IPS-20b (cell line): Measurements from ENCODE around the gene VPS18.
A peak's percentile ranks its signal among the peaks of the same experiment; 100 is the strongest.

Experiments used
- H3K27ac ChIP-seq: one replicate; pipeline ENCODE4 v1.5.1; 2013; ENCODE audit warnings: low read length
- H3K27me3 ChIP-seq: 2 replicates; pipeline ENCODE4 v1.6.1; 2013; ENCODE audit warnings: mild to moderate bottlenecking, low read length, inconsistent platforms; ENCODE audit not compliant: insufficient read depth
- H3K36me3 ChIP-seq: 2 replicates; pipeline ENCODE4 v1.6.1; 2013; ENCODE audit warnings: low read depth, mild to moderate bottlenecking, inconsistent platforms, low read length, moderate library complexity; ENCODE audit not compliant: insufficient read depth
- H3K4me1 ChIP-seq: 2 replicates; pipeline ENCODE4 v1.6.1; 2013; ENCODE audit warnings: mild to moderate bottlenecking, control low read depth, inconsistent platforms, low read length, moderate library complexity; ENCODE audit not compliant: insufficient read depth
- H3K4me3 ChIP-seq: 2 replicates; pipeline ENCODE4 v1.5.1; 2013; ENCODE audit warnings: mild to moderate bottlenecking, low read length, inconsistent platforms
- H3K9ac ChIP-seq: 2 replicates; pipeline ENCODE4 v1.6.1; 2013; ENCODE audit warnings: low read depth, mild to moderate bottlenecking, inconsistent platforms, low read length, moderate library complexity
- H3K9me3 ChIP-seq: 2 replicates; pipeline ENCODE4 v1.6.1; 2013; ENCODE audit warnings: mild to moderate bottlenecking, low read depth, low read length, inconsistent platforms; ENCODE audit not compliant: insufficient read depth

VPS18 gene

DNA sequence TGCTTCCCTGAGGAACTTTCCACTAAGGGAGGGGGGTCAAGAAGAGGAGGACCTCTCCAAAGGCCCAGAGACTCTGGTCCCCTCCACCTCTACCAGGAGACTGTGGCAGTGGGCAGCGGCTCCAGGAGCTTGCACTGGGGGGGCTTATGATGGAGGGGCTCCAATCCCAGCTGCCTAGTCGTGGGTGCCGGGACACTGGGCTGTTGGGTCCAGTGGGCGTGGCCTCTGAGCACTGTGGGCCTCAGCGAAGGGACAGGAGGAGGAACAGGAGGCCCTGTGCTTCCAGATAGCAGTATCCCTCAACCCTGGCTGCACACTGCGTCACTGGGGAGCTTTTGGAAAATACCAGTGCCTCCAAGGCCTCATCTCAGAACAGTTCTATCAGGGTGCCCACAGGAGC lies 21.4 kb downstream of the VPS18 start:
- H3K27ac ChIP-seq: no peak overlapping the region
- no peak overlapping the region for H3K4me3 ChIP-seq
- peaks cover 45% of the 10 kb centered on the region for H3K27me3 ChIP-seq
- H3K4me1 ChIP-seq: peaks cover 6% of the 10 kb centered on the region; the same call in 1 of the 2 replicates
- H3K9ac ChIP-seq: no peak overlapping the region
- H3K9me3 ChIP-seq: no peaks in the 10 kb centered on the region
- H3K36me3 ChIP-seq: no peaks in the 10 kb centered on the region

DNA sequence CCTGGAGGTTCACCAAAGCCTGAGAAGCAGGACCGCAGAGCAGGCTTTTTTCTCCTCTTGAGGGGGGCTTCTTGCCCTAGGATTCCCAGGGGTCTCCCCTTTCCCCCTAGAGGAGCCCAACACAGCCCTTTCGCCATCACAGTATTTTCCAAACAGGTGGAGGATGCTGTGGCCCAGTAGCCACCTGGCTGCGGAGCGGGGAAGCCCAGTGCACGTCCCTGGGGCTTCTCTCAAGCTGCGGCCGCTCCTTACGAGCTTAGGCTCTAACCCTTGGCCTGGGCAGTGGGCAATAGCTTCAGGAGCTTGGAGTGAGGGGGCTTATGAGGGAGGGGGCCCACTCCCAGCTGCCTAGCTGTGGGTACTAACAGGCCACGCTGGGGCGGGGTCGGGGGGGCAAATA lies 23.3 kb downstream of the VPS18 start:
- Histone ChIP-seq H3K9me3 (no peaks in the 10 kb centered on the region), H3K9ac (no peak overlapping the region)

DNA sequence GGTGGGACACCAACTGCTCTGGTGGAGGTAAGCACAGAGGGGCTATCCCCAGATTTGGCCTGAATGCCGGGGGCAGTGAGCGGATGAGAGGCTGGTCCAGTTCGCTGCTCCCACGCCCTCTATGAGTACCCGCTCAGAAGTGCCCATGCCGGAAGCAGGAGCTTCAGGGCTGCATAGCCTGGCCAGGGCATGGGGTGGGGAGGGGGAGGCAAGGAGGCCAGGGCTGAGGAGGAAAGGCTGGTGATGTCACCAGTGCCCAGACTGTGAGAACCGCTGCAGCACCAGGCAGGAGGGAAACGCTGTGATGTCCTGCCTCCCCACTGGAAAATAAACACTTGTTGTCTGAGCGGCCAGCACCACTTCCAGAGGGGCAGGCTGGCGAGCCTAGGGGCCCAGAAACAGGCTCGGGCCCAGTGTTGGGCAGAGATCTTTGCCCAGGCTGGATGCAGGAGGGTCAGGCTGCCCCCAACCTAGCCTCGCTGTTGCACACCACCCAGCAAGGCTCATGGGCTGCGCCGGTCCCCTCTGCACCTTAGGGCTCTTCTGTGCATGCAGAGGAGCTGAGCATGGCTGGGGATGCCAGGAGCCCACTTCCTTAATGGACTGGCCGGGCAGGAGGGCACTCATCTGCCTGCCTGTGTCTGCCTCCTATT lies 24.0 kb downstream of the VPS18 start:
- Histone ChIP-seq H3K4me3 (no peak overlapping the region), H3K9me3 (no peaks in the 10 kb centered on the region), H3K4me1 (no peaks in the 10 kb centered on the region), H3K27me3 (peaks cover 70% of the 10 kb centered on the region), H3K36me3 (no peaks in the 10 kb centered on the region), H3K9ac (no peak overlapping the region), H3K27ac (no peak overlapping the region)

More for the DNA sequence above, 23.3 kb downstream of the VPS18 start:
- H3K36me3 ChIP-seq: no peaks in the 10 kb centered on the region
- peaks cover 63% of the 10 kb centered on the region for H3K27me3 ChIP-seq
- H3K4me1 ChIP-seq: no peaks in the 10 kb centered on the region
- H3K4me3 ChIP-seq: no peak overlapping the region
- H3K27ac ChIP-seq: no peak overlapping the region

DNA sequence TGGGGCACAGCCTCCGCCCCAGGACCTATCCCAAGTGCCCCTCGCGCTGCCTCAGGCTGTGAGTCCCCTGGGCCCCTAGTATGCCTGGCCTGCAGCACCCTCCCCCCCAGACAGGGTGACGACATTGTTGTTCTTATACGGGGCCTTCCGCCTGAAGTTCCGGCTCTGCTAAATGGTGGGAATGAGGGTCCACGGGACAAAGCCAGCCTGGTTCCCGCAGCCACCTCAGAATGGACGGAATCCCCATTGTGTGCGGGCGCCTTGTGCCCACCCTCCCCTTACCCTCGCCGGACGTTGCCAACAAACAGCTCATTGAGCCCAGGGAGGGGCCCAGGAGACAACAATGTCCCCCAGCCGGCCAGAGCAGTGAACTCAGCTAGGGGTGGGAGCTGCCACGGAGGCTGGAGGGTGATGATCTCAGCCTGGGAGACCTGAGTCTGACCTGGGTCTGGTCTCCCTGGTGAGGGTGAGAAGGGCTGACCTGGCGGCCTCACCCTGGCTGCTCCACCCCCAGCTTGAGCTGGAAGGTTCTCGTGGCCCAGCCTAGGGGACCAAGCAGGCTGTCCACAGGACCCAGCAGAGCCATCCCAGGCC lies 24.6 kb downstream of the VPS18 start:
- H3K27ac ChIP-seq: no peak overlapping the region
- H3K9ac ChIP-seq: no peak overlapping the region
- H3K27me3 ChIP-seq: peaks cover 76% of the 10 kb centered on the region
- H3K9me3 ChIP-seq: no peaks in the 10 kb centered on the region
- no peak overlapping the region for H3K4me3 ChIP-seq
- H3K36me3 ChIP-seq: no peaks in the 10 kb centered on the region
- no peaks in the 10 kb centered on the region for H3K4me1 ChIP-seq

DNA sequence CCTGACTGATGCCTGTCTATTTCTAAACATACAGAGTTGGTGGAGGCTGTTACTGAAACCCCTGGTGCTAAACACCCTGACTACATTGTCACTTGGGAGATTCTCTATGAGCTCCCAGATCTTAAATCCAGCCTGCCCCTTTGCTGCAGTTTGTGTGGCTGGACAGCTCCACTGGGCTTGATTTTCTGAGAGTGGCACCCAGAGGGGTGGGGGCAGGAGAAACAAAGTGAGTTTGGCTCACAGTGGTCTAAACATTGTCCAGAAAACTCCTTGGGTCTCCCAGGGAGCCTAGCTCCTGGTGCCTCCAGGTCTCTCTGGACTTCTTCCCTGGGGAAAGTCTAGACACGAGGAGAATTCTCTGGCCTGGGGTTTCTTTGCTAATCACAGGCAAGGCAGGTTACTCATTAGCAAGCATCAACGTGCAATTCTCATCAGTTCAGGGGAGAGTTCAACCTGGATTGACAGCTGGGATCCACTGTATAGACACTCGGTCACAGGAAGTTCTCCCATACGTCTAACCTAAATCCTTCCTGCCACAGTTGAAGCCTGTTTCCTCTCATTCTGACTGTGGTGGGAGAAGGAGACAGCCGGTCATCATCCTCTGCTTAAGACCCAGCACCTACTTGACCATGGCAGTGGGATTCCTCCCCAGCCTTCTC lies 27.8 kb downstream of the VPS18 start:
- no peaks in the 10 kb centered on the region for H3K36me3 ChIP-seq
- H3K27me3 ChIP-seq: peaks cover 99% of the 10 kb centered on the region
- no peak overlapping the region for H3K27ac ChIP-seq
- no peak overlapping the region for H3K9ac ChIP-seq
- no peaks in the 10 kb centered on the region; the same call in 1 of the 2 replicates for H3K9me3 ChIP-seq
- no peaks in the 10 kb centered on the region; the same call in 1 of the 2 replicates for H3K4me1 ChIP-seq
- H3K4me3 ChIP-seq: no peak overlapping the region

DNA sequence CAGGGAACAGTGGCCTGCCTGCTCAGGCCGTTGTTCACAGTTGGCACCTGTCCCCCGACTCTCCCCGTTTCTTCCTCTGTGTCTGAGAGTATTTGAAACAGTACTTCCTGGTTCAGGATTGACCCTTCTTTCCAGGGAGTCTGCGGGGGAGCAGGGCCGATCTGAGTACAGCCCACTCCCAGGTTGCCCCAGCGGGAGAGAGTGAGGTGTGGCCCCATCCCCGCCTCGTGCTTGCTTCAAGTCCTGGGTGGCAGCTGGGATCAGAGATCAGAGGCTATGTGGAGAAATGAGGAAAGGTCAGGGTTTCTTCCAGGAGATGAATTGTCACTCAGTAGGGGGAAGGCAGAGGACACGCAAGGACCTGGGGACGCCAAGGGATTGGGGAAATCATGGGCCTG lies 28.4 kb downstream of the VPS18 start:
- H3K9ac ChIP-seq: no peak overlapping the region
- H3K36me3 ChIP-seq: no peaks in the 10 kb centered on the region
- no peak overlapping the region for H3K4me3 ChIP-seq
- H3K27ac ChIP-seq: no peak overlapping the region
- H3K9me3 ChIP-seq: no peaks in the 10 kb centered on the region; the same call in 1 of the 2 replicates
- peaks cover 99% of the 10 kb centered on the region for H3K27me3 ChIP-seq
- no peaks in the 10 kb centered on the region; the same call in 1 of the 2 replicates for H3K4me1 ChIP-seq

DNA sequence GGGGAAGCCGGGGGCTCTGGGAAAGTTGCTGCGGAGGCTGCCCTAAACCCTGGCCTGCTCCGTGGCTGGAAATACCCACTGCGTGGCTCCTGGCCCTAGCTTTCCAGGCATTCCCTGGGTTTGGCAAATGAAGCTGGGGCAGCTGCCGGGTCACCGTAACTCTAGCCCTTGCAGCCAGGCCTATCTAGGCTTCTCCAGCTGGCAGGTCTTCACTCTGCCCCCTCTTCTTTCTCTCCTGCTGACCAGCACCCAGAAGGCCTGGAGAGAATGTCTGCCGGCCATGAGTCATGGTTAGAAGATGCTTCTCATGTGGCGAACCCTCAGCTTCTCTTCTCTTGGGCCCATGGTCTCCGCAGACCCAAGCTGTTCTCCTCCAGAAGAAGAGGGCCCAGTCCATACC lies 29.3 kb downstream of the VPS18 start:
- Histone ChIP-seq H3K4me3 (no peak overlapping the region), H3K9ac (no peak overlapping the region), H3K4me1 (no peaks in the 10 kb centered on the region; the same call in 1 of the 2 replicates), H3K9me3 (no peaks in the 10 kb centered on the region; the same call in 1 of the 2 replicates), H3K36me3 (no peaks in the 10 kb centered on the region), H3K27ac (no peak overlapping the region), H3K27me3 (peaks cover 99% of the 10 kb centered on the region)

DNA sequence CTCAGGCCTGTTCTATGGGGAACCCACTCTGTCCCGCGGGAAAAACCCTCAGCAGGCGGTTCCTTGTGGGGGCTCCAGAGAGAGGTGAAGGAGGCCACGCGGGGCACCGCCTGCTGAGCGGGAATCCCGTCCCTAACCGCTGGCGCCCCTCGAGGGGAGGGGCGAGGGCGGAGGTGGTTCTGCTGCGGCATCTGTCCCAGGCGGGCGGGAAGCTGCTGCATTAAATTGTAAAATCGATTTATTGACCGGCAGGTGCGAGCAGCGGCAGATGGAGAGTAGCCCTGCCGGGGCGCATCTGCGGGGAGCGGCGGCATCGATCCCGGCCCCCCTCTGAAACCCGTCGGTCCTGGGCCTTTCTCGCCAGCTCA lies 31.2 kb downstream of the VPS18 start:
- no peak overlapping the region for H3K27ac ChIP-seq
- no peaks in the 10 kb centered on the region; the same call in 1 of the 2 replicates for H3K9me3 ChIP-seq
- H3K36me3 ChIP-seq: no peaks in the 10 kb centered on the region
- no peaks in the 10 kb centered on the region; the same call in 1 of the 2 replicates for H3K4me1 ChIP-seq
- H3K27me3 ChIP-seq: peaks cover 99% of the 10 kb centered on the region
- peak overlapping the region; percentile 53; the same call in 1 of the 2 replicates for H3K4me3 ChIP-seq
- H3K9ac ChIP-seq: no peak overlapping the region; the same call in 1 of the 2 replicates

DNA sequence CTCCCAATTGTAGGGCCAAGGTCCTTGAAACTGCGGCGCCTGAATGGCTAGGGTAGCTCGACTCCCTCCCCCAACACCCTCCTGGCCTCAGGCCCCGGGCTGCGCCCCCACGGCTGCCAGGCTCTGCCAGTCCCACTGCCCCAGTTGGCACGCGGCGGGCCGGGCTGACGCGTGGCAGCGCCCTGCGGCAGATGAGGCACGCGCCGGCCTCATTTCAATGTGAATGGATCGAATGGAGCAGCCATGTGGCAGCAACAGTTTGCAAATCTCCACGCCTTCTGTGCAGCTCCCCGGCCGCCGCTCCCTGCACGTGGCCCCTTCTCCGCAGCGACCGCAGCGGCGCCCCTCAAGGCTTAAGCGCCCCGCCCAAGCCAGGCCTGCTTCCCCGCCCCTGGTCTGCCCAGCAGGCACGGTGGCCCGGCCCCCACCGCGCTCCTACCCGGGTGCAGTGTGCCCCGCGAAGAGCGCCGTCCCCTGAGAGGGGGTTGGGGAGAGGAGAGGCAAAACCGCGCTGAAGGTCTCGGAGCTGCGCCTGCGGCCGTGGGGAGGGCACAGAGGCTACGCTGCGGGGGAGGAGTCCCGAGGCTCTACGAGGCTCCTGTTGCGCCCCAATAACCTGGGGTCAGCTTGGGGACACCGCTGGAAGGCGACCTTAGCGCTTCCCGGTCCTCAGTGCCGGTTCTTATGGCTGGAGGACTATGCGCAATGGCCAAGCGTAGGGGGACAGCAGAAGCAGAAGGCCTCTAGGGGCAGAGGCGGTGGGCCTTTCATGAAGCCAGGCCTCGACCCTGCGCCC lies 31.8 kb downstream of the VPS18 start:
- no peak overlapping the region; the same call in 1 of the 2 replicates for H3K9ac ChIP-seq
- no peaks in the 10 kb centered on the region; the same call in 1 of the 2 replicates for H3K9me3 ChIP-seq
- peaks cover 99% of the 10 kb centered on the region for H3K27me3 ChIP-seq
- peak overlapping the region; percentile 53; the same call in 1 of the 2 replicates for H3K4me3 ChIP-seq
- peaks cover 4% of the 10 kb centered on the region; the same call in 1 of the 2 replicates for H3K4me1 ChIP-seq
- no peak overlapping the region for H3K27ac ChIP-seq
- H3K36me3 ChIP-seq: no peaks in the 10 kb centered on the region

DNA sequence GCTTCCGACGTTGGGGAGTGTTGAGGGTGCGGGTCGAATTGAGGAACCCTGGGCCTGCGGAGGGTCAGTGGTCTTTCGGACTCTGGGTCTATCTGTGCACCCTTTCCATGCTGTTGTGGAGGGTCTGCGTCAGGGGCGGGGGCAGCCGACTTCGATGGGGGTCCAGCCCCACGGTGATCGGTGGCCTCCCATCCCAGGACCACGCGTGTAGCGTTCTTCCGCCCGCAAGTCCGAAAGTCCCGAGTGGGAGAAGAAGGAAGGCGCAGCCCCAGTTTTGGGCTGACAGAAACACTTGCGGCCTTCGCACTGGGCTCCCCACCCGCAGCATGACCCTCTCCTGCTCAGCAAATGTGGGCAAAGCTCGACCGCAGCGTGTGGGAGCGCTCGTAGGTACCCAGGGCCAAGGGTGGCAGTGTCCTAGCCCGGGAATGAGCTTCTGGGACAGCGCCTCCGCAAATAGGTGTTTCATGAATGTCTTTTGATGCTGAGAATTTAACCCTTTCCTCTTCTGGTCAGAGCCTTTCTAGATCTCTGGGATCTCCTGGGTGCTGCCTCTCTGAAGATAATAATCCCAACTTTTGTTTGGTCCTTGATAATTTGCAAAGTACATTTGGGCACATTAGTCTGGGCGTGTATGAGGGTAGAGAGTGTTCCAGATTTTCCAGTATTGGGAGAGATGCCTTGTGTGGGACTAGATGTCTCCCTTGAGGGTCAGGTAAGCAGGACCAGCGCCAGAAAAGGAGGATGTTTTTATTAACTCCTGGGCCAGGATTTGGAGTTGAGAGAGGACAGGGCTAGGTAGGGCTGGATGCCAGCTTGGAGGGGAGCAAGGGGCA lies 32.6 kb downstream of the VPS18 start:
- H3K4me3 ChIP-seq: peak overlapping the region; percentile 53; the same call in 1 of the 2 replicates

More for the DNA sequence above, 32.6 kb downstream of the VPS18 start:
- H3K9ac ChIP-seq: no peak overlapping the region
- no peak overlapping the region for H3K27ac ChIP-seq
- peaks cover 100% of the 10 kb centered on the region for H3K27me3 ChIP-seq
- no peaks in the 10 kb centered on the region; the same call in 1 of the 2 replicates for H3K9me3 ChIP-seq
- H3K4me1 ChIP-seq: peaks cover 5% of the 10 kb centered on the region; the same call in 1 of the 2 replicates
- H3K36me3 ChIP-seq: no peaks in the 10 kb centered on the region
